ENCODE results near the gene RNF214. TPM values are rescaled to one million over a fixed set of nuclear protein-coding genes. Genes with fewer than 3 reads are reported as not detected.

Gene RNF214
- total RNA-seq, 4 donors from 2014 or later = 14.8 to 21.2 (median 17.4) TPM

DNA sequence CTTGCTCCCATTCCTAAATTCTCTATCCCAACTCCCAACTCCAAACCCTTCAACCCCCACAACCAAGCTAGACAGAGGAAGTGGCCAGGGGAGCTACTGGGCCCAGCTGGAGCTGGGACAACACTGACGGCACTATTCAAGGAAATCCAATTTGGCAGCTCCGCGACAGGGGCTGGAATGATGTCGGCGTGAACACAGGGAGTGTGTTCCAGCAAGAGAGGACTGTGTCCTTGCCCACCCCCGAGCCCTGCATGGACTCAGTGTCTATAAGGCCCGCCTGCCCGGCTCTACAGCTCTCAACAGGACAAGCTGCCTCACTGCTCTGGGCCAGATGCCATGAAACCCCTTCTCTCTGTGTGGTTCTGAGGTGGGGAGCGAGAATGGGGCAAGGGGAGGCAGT, 11.9 kb upstream of the RNF214 start:
- peak; percentile 52 for ATAC-seq
- 33% methylated on average over 1 of the region's 9 CpGs; no CpG with 5 or more reads in 1 of the 2 donors for WGBS, 2 donors (ENCODE audit: low coverage in 1 of 2)
- H3K4me3 ChIP-seq = peak overlapping the region in 1 of 2 donors; percentile 8

DNA sequence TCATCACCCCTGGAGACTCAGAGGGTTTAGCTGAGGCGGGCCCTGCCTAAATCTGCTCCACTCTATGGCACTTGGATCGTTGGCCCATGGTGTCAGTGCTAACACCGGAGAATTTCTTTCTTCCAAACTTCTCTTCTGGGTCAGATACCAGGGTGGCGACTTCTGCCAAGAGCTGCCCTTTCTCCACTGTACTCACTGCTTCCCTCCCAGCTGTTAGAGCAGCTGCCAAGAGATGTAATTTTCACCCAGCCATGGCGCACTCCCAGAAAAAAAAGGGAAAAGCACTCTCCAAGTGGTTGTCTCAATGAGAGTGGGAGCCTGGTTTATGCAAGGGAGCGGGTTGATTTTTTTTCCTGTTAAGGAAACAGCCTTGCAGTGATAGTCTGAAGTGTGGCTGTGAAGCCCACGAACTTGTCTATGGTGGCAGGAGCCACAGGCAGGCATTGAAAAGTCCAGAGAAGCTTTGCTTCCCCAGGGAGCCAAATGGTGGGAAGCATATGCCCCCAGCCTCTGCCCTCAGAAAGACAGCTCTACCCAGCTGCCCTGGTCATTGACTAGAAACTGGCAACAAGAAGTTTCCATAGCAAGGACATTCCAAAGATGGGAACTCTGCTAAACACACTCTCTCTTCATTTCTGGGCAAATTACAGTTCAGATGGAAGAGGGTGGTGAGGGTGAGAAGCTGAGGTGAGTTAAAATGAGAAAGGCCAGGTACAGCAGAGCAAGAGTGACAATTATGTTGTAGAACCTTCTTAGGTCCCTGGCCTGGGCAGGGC, 11.3 kb upstream of the RNF214 start:
- Histone ChIP-seq H3K4me1 (peaks cover 24 to 100% (median 43%) of the 10 kb centered on the region in 3 donors), H3K27ac (peak overlapping the region; percentile 93 to 98 (median 95)), H3K36me3 (peaks cover 0 to 54% of the 10 kb centered on the region in 2 donors), H3K4me3 (peak overlapping the region in 1 of 2 donors; percentile 8), H3K27me3 (no peaks in the 10 kb centered on the region), H3K9me3 (no peaks in the 10 kb centered on the region)
- ATAC-seq = peak; percentile 64
- no peak for TF ChIP-seq EP300 (IDR thresholded peaks at IDR 0.05)
- peak; percentile 87 for TF ChIP-seq POLR2AphosphoS5 (IDR thresholded peaks at IDR 0.05)
- TF ChIP-seq, protein P1, sequence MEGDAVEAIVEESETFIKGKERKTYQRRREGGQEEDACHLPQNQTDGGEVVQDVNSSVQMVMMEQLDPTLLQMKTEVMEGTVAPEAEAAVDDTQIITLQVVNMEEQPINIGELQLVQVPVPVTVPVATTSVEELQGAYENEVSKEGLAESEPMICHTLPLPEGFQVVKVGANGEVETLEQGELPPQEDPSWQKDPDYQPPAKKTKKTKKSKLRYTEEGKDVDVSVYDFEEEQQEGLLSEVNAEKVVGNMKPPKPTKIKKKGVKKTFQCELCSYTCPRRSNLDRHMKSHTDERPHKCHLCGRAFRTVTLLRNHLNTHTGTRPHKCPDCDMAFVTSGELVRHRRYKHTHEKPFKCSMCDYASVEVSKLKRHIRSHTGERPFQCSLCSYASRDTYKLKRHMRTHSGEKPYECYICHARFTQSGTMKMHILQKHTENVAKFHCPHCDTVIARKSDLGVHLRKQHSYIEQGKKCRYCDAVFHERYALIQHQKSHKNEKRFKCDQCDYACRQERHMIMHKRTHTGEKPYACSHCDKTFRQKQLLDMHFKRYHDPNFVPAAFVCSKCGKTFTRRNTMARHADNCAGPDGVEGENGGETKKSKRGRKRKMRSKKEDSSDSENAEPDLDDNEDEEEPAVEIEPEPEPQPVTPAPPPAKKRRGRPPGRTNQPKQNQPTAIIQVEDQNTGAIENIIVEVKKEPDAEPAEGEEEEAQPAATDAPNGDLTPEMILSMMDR (IDR thresholded peaks at IDR 0.05) = no peak
- no peak for TF ChIP-seq POLR2A (IDR thresholded peaks at IDR 0.05)
- no CpG with 5 or more reads among the region's 7 CpGs for WGBS, 2 donors (ENCODE audit: low coverage in 1 of 2)

More for the DNA sequence above, 11.9 kb upstream of the RNF214 start:
- no peaks in the 10 kb centered on the region for H3K27me3 ChIP-seq
- peaks cover 0 to 55% of the 10 kb centered on the region in 2 donors for H3K36me3 ChIP-seq
- no peaks in the 10 kb centered on the region for H3K9me3 ChIP-seq
- peaks cover 24 to 100% (median 43%) of the 10 kb centered on the region in 3 donors for H3K4me1 ChIP-seq
- no peak for TF ChIP-seq EP300 (IDR thresholded peaks at IDR 0.05)
- peak; percentile 89 for TF ChIP-seq POLR2AphosphoS5 (IDR thresholded peaks at IDR 0.05)
- peak in 1 of 2 donors; percentile 27 for TF ChIP-seq POLR2A (IDR thresholded peaks at IDR 0.05)
- peak overlapping the region; percentile 93 to 98 (median 95) for H3K27ac ChIP-seq

DNA sequence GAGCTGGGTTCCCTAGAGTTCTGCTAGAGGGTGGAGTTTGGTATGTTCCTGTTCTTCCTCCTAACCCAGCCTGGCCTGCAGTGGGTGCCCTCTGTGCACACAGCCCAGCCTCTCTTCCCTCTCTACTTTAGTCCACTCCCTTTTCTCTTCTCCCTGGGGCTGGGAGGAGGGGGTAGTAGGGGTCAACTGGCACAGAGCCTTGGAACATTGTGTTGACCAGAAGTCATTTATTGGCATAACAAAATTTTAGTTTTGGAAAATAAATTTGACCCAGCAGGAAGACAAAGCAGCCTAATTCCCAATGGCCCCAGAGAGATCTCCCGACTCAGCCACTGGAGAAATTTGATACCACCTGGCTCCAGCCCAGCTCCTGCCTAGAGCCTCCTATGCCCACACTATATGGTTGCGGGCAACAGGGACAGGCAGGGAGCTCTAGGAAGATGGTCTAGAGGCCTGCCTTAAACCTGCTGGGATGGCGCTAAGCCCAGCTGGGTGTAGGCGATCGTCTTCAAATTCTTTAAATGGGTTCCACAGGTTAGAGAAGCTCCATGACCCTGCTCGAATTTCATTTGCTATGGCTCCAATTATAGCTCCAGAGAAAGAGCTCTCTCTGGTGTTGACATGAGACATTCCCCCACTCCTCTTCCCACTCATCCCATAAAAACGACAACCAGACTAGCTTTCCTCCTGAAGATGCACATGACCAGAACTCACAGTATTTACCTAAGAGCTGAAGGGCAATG, 10.5 kb upstream of the RNF214 start:
- H3K9me3 ChIP-seq = no peaks in the 10 kb centered on the region
- TF ChIP-seq POLR2AphosphoS5 (IDR thresholded peaks at IDR 0.05) = peak; percentile 70
- TF ChIP-seq POLR2A (IDR thresholded peaks at IDR 0.05) = peak in 1 of 2 donors; percentile 21
- TF ChIP-seq, protein P1 (IDR thresholded peaks at IDR 0.05) = no peak
- H3K27me3 ChIP-seq = no peaks in the 10 kb centered on the region
- WGBS, 2 donors (ENCODE audit: low coverage in 1 of 2) = 0 to 26% methylated on average over 1 to 4 of the region's 7 CpGs
- peaks cover 19 to 100% (median 43%) of the 10 kb centered on the region in 3 donors for H3K4me1 ChIP-seq
- peak overlapping the region; percentile 93 to 98 (median 95) for H3K27ac ChIP-seq
- H3K4me3 ChIP-seq = peak overlapping the region in 1 of 2 donors; percentile 3
- ATAC-seq = peak; percentile 58
- H3K36me3 ChIP-seq = peaks cover 0 to 55% of the 10 kb centered on the region in 2 donors

DNA sequence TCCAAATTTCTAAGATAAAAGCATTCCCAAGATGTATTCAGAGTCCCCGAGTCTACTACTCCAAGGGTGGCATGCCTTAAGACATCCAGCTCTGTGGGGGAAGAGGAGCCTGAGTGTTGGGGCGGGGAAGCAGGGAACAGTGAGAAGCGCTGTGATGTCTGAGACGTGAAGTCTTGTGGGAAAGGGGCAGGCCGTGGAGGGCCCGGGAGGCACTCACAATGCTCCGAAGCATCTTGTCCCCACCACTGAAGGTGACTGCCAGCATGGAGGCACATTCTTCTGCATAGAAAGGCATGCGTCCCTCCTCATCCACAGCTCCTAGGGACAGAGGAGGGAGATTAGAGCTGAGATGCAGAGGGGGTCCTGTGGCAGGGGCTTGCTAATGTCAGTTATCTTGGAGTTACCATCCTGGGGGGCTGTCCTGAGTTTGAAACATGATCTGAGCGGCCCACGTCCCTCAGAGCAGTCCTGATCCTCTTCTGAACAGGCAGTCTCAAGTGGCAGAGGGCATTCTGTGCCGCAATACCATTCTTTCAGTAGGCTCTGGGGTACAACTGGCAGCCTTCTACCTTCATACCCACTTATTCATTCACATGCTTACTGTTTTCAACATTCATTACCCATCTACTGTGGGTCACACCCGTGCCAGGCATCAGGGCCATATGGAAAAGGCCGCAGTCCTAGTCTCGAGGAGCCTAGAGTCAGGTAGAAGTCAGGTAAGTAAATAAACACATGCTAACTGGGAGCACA, 9.3 kb upstream of the RNF214 start:
- Histone ChIP-seq H3K4me1 (peaks cover 19 to 87% (median 43%) of the 10 kb centered on the region in 3 donors), H3K27me3 (no peaks in the 10 kb centered on the region), H3K27ac (peak overlapping the region; percentile 93 to 98 (median 95)), H3K36me3 (peaks cover 0 to 61% of the 10 kb centered on the region in 2 donors), H3K9me3 (no peaks in the 10 kb centered on the region), H3K4me3 (no peak overlapping the region)
- TF ChIP-seq POLR2AphosphoS5 (IDR thresholded peaks at IDR 0.05) = no peak
- TF ChIP-seq, protein P1 (IDR thresholded peaks at IDR 0.05) = no peak
- TF ChIP-seq POLR2A (IDR thresholded peaks at IDR 0.05) = no peak
- no peak for TF ChIP-seq EP300 (IDR thresholded peaks at IDR 0.05)
- ATAC-seq = no peak
- 83 to 84% methylated on average over 5 to 7 of the region's 14 CpGs for WGBS, 2 donors (ENCODE audit: low coverage in 1 of 2)

All from gastroesophageal sphincter (tissue), 4 donors.